Tibial nerve (tissue), 4 donors: ENCODE measurements around the gene DDX1. TPM values are rescaled to one million over a fixed set of nuclear protein-coding genes. Genes with fewer than 3 reads are reported as not detected.
A peak's percentile ranks its signal among the peaks of the same experiment; 100 is the strongest.

Experiments used
- DNase-seq, 2 donors: peaks; one replicate each; pipeline ENCODE4 v3.0.0-alpha.2; 2019; ENCODE audit warnings: low spot score in 2 of 2
- H3K27ac ChIP-seq, 4 donors: fragments of 200-600 bp; sonication (generic) in 3 of 4; one replicate each; pipeline ENCODE4 v1.5.1; 2017 to 2019; ENCODE audit warnings: mild to moderate bottlenecking in 1 of 4
- H3K27me3 ChIP-seq, 2 donors: fragments of 200-600 bp; sonication (generic) in 1 of 2; one replicate each; pipeline versions ENCODE4 v1.5.1 to v1.6.0; 2017 to 2019
- H3K36me3 ChIP-seq, 3 donors: fragments of 200-600 bp; sonication (generic); one replicate each; pipeline ENCODE4 v1.5.1; 2018 to 2019
- H3K4me1 ChIP-seq, 4 donors: fragments of 200-600 bp; sonication (generic) in 3 of 4; one replicate each; pipeline ENCODE4 v1.5.1; 2017 to 2019
- H3K4me3 ChIP-seq, 4 donors: fragments of 200-600 bp; sonication (generic) in 3 of 4; one replicate each; pipeline ENCODE4 v1.5.1; 2017 to 2019; ENCODE audit warnings: mild to moderate bottlenecking in 1 of 4, moderate library complexity in 1 of 4
- H3K9me3 ChIP-seq, 4 donors: fragments of 200-600 bp; sonication (generic) in 3 of 4; one replicate each; pipeline ENCODE4 v1.5.1; 2017 to 2019
- CTCF ChIP-seq, 5 experiments: fragments of 200-600 bp in 3 of 5; fragments of 450-650 bp in 2 of 5; sonication (generic) in 3 of 5; IDR thresholded peaks; one replicate each; pipeline ENCODE4 v1.5.1; 2016 to 2019; ENCODE audit warnings: antibody characterized with exemption in 5 of 5, mild to moderate bottlenecking in 3 of 5, moderate library complexity in 2 of 5
- EP300 ChIP-seq, 2 donors: sonication (generic); formaldehyde crosslinking; IDR thresholded peaks; one replicate each; pipeline ENCODE4 v1.6.1; 2017; ENCODE audit warnings: antibody characterized with exemption in 2 of 2, mild to moderate bottlenecking in 1 of 2
- POLR2A ChIP-seq, 2 donors: fragments of 450-650 bp; IDR thresholded peaks; one replicate each; pipeline ENCODE4 v1.6.1; 2017; ENCODE audit warnings: antibody characterized with exemption in 2 of 2, mild to moderate bottlenecking in 2 of 2, moderate library complexity in 2 of 2
- WGBS, 2 donors: methylation state at CpG; one replicate each; pipeline ENCODE4 v1.1.5; 2018; 5-methylcytosine and 5-hydroxymethylcytosine counted together
- total RNA-seq, 4 donors: library from RNA; depleted of rRNA; stranded (reverse); fragments of >200 nt; gene quantifications; one replicate each; pipeline ENCODE4 v1.1.0, GENCODE V29; 2016

DDX1 gene
- total RNA-seq, 4 donors from 2014 or later, result 54.9 to 64.7 (median 57.3) TPM

DNA sequence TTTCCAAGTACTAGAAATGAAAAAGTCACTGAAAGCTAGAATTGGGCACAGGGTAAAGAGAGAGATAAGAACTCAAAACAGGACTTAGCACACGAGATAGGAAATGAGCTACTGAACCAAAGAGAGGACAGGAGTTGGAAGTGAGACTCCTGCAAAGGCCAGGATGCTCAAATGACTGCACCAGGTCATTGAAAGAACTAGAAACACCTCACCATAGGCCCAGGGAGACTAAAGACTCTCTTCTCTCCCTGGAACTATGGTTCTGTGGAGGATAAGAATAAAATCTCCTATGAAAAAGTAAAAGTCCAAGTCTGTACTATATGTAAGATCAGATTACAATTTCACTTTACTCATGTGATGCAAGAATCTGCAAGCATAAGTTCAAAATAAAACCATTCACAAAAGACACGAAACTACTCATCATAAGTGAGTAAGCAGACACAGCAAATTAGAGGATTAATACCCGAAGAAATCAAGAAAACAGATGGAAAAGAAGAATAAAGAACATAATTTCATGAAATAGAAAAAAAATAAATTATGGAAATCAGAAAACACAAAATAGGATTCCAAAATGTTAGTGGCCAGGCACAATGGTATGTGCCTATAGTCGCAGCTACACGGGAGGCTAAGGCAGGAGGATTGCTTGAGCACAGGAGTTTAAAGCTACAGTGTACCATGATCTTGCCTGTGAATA lies 37.0 kb upstream of the DDX1 start:
- DNase-seq, result no peak
- WGBS, 2 donors, result 83 to 85% methylated on average over 5 of the region's 5 CpGs
- H3K27ac ChIP-seq, result no peak overlapping the region
- H3K36me3 ChIP-seq, result peaks cover 0 to 50% (median 0%) of the 10 kb centered on the region in 3 donors
- H3K27me3 ChIP-seq, result no peaks in the 10 kb centered on the region
- TF ChIP-seq CTCF (IDR thresholded peaks at IDR 0.05) (no peak), EP300 (IDR thresholded peaks at IDR 0.05) (no peak), POLR2A (IDR thresholded peaks at IDR 0.05) (no peak)
- no peak overlapping the region for H3K4me3 ChIP-seq
- no peaks in the 10 kb centered on the region for H3K9me3 ChIP-seq
- peaks cover 0 to 19% (median 6%) of the 10 kb centered on the region in 4 donors for H3K4me1 ChIP-seq

GRCh38 chr2:15555760-15556193 lies 35.9 kb upstream of the DDX1 start:
- no peak for DNase-seq
- H3K4me3 ChIP-seq, result no peak overlapping the region
- TF ChIP-seq EP300 (IDR thresholded peaks at IDR 0.05), result no peak
- H3K4me1 ChIP-seq, result peaks cover 0 to 26% (median 9%) of the 10 kb centered on the region in 4 donors
- peaks cover 0 to 39% (median 0%) of the 10 kb centered on the region in 3 donors for H3K36me3 ChIP-seq
- H3K27me3 ChIP-seq, result no peaks in the 10 kb centered on the region
- H3K9me3 ChIP-seq, result no peaks in the 10 kb centered on the region
- WGBS, 2 donors, result 79 to 90% methylated on average over 3 of the region's 3 CpGs
- no peak overlapping the region for H3K27ac ChIP-seq

DNA sequence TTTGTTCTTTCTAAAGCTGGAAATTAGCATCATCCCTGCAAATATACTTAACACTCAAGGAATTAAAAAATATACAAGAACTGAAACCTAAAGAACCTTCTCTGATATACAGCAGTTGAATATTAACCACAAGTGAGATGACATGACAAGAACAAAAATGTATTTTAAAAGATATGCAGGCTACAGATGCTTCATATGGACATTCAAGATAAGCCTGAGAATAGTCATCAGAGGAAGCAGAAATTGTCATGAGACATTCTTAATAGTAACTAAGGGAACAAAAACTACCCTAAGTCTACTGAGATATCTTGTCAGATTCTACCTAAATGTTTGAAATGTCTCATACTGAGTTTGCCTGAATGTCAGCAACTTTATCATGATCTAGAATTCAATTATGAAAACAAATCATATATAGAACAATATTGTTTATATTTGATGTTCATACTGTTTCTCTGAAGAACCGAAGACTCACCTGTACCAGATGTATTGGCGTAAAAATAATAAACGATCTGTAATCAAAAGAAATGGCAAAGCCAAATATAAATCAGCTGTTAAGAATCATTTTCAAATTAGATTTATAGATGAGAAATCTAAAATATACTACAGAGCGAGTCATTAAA lies 35.2 kb upstream of the DDX1 start:
- Histone ChIP-seq H3K27me3 (no peaks in the 10 kb centered on the region), H3K27ac (no peak overlapping the region), H3K4me3 (no peak overlapping the region), H3K4me1 (peaks cover 0 to 26% (median 9%) of the 10 kb centered on the region in 4 donors), H3K36me3 (peaks cover 0 to 38% (median 0%) of the 10 kb centered on the region in 3 donors), H3K9me3 (no peaks in the 10 kb centered on the region)
- 91 to 93% methylated on average over 4 of the region's 4 CpGs for WGBS, 2 donors
- TF ChIP-seq CTCF (IDR thresholded peaks at IDR 0.05) (no peak), POLR2A (IDR thresholded peaks at IDR 0.05) (no peak), EP300 (IDR thresholded peaks at IDR 0.05) (no peak)
- no peak for DNase-seq

DNA sequence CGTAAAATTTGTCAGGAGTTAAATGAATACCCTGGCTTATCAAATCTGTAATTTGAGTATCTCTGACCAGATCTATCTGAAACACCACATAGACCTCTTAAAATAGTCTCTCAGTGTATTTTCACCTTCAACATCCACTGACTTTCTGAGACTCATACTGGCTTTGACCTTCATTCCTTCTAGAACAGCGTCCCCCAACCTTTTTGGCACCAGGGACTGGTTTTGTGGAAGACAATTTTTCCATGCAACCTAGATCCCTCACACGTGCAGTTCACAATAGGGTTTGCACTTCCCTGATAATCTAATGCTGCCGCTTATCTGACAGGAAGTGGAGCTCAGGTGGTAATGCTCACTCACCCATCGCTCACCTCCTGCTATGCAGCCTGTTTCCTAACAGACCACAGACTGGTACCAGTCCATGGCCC lies 33.8 kb upstream of the DDX1 start:
- Histone ChIP-seq H3K4me1 (peaks cover 0 to 35% (median 9%) of the 10 kb centered on the region in 4 donors), H3K4me3 (no peak overlapping the region), H3K27me3 (no peaks in the 10 kb centered on the region), H3K27ac (no peak overlapping the region), H3K36me3 (peaks cover 0 to 30% (median 0%) of the 10 kb centered on the region in 3 donors), H3K9me3 (no peaks in the 10 kb centered on the region)
- TF ChIP-seq POLR2A (IDR thresholded peaks at IDR 0.05), result no peak
- no peak for TF ChIP-seq EP300 (IDR thresholded peaks at IDR 0.05)
- no peak for TF ChIP-seq CTCF (IDR thresholded peaks at IDR 0.05)
- WGBS, 2 donors, result 66 to 76% methylated on average over 5 of the region's 5 CpGs
- DNase-seq, result no peak

DNA sequence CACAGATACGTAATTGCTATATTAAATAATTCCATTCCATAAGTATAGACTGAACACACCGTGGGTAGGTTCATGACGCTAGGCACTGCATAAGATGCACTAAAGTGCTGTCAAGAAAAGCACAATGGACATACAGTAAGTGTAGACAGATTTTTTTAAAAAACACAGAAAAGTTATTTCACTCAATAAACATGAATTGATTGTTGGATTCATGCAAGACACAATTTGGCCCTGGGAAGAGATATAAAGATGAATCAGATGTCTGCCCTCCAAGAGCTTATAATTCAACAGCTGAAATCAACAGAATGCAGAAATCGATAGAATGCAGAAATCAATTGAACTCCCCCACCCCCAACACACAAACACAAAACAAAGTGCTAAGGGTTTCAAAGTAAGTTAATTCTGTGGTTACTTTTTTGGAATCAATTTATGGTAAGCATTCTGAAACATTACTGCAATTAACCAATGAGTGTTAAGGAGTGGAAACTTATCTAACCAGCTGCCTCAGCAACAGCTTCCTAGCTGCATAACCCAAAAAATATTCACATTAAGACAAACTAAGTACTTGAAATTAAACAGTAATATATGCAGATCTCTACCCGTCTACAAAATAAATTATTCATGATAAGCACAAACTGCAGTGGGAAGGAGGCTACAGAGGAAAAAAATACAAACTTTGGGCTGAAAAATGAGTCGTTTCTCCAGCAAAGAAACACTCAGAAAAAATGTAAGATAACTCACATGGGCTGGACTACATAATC lies 32.1 kb upstream of the DDX1 start:
- Histone ChIP-seq H3K4me1 (peaks cover 0 to 35% (median 9%) of the 10 kb centered on the region in 4 donors), H3K9me3 (no peaks in the 10 kb centered on the region), H3K4me3 (peak overlapping the region; percentile 64 to 94 (median 75)), H3K27ac (no peak overlapping the region), H3K27me3 (no peaks in the 10 kb centered on the region), H3K36me3 (peaks cover 0 to 15% (median 0%) of the 10 kb centered on the region in 3 donors)
- WGBS, 2 donors, result 62 to 66% methylated on average over 6 of the region's 6 CpGs
- TF ChIP-seq CTCF (IDR thresholded peaks at IDR 0.05) (no peak), POLR2A (IDR thresholded peaks at IDR 0.05) (no peak), EP300 (IDR thresholded peaks at IDR 0.05) (no peak)
- DNase-seq, result no peak
